Pancreas (tissue), 10 donors: ENCODE data around the gene CELF4. TPM values are rescaled to one million over a fixed set of nuclear protein-coding genes. Genes with fewer than 3 reads are reported as not detected.

Experiments used
- ATAC-seq, 4 donors: fragments of 200-7000 bp; cut with Tn5 transposase; one replicate each; pipeline versions ENCODE4 v1.8.0 to v1.9.1; 2020; ENCODE audit warnings: mild to moderate bottlenecking in 4 of 4, moderate library complexity in 4 of 4
- DNase-seq, 6 donors: peaks; one replicate each; pipeline ENCODE4 v3.0.0-alpha.2; 2020
- FAIRE-seq: peaks from 2 replicates; lab custom pipeline; 2012; peaks lifted over from hg19 to GRCh38; lab: Jason Lieb, UNC
- H3K27ac ChIP-seq, 4 donors: fragments of 200-600 bp; sonication (generic); 1 replicate in 3 of 4; 2 replicates in 1 of 4; pipeline versions ENCODE4 v1.5.0 to v1.8.0; 2020
- H3K27me3 ChIP-seq, 4 donors: fragments of 200-600 bp; one replicate each; pipeline ENCODE4 v1.8.0; 2021
- H3K36me3 ChIP-seq, 3 donors: fragments of 200-600 bp; sonication (generic) in 1 of 3; one replicate each; pipeline versions ENCODE4 v1.5.0 to v1.8.0; 2020 to 2021
- H3K4me1 ChIP-seq, 3 donors: fragments of 200-600 bp; one replicate each; pipeline ENCODE4 v1.8.0; 2021
- H3K4me3 ChIP-seq, 4 donors: fragments of 200-600 bp; sonication (generic) in 2 of 4; one replicate each; pipeline versions ENCODE4 v1.5.0 to v1.8.0; 2020 to 2021
- H3K9me3 ChIP-seq, 4 donors: fragments of 200-600 bp; one replicate each; pipeline ENCODE4 v1.8.0; 2021
- CTCF ChIP-seq, 4 donors: fragments of 200-600 bp; sonication (generic) in 3 of 4; IDR thresholded peaks; one replicate each; pipeline versions ENCODE4 v1.5.0 to v1.8.0; 2021; ENCODE audit warnings: antibody characterized with exemption in 4 of 4
- WGBS, 2 donors: extraction: QIAGEN DNeasy Blood & Tissue Kit; methylation state at CpG; one replicate each; pipeline ENCODE4 v1.1.7; 2013; 5-methylcytosine and 5-hydroxymethylcytosine counted together
- intact Hi-C, 3 donors: fragments of 100-400 bp; cut with DNase I; formaldehyde crosslinking; loops; one replicate each; pipeline versions ENCODE4 v1.11.1 to v1.14.2; 2022
- polyA plus RNA-seq, 2 donors: library from polyadenylated mRNA; stranded (reverse); fragments of 200-250 nt; gene quantifications; one replicate each; pipeline ENCODE4 v1.2.3, GENCODE V29; 2013
- total RNA-seq, 6 donors: library from RNA; stranded (reverse); fragmentation: NEBNext Ultra II Directional in 4 of 6; extraction: Animal tissue kit (Norgen Biotek cat#: 25700) in 4 of 6; gene quantifications; one replicate each; pipeline versions ENCODE4 v1.2.1 to v1.2.4, GENCODE V29; 2021 to 2023
- donor health status: healthy with polysubstance abuse.
- donor health status: DM: no; HTN: no; CAD: no; lungs with moderate emphysema.
- donor health status: DM: no; HTN: no; CAD: no.
- donor health status: control.
- donor health status: control.
- donor health status: Bipolar disorder and iron deficiency.
- donor health status: DM: yes; HTN: yes; CAD: no.
- donor health status: DM: no; HTN: no; CAD: no.
- donor health status: DM: no; HTN: no; CAD: no.
- donor health status: DM: yes; HTN: yes; CAD: no.

Gene CELF4
- total and polyA plus RNA-seq, 8 donors = 1.0 to 10.0 (median 2.8) TPM

GRCh38 chr18:37481491-37481890, 84.1 kb downstream of the CELF4 start:
- intact Hi-C loops = no loop called here
- Histone ChIP-seq H3K36me3 (no peaks in the 10 kb centered on the region), H3K27me3 (peaks cover 0 to 5% (median 0%) of the 10 kb centered on the region in 4 donors), H3K4me1 (no peaks in the 10 kb centered on the region), H3K9me3 (no peaks in the 10 kb centered on the region), H3K27ac (no peak overlapping the region), H3K4me3 (no peak overlapping the region)
- no peak for DNase-seq
- no peak for TF ChIP-seq CTCF (IDR thresholded peaks at IDR 0.05)
- WGBS, 2 donors = 43 to 59% methylated on average over 6 of the region's 6 CpGs
- FAIRE-seq = no peak
- ATAC-seq = no peak

DNA sequence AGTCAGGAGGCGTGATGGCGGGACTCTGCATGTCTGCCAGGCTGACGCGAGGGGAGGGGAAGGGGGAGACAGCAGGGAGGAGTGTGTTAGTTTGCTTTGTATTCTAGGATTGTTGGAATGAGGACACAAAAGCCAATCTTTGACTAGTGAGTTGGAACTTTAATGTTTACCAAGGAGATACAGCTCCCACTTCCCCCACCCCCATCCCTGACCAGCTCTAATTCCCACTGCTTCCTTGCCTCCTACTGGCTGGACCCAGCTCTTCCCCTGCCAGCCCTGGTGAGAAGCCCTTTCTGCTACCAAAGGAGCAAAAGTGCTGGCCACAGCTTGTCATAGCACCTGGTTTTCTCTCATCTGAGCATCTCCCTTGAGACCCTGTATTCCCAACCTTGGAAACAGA, 84.5 kb downstream of the CELF4 start:
- intact Hi-C loops = no loop called here

DNA sequence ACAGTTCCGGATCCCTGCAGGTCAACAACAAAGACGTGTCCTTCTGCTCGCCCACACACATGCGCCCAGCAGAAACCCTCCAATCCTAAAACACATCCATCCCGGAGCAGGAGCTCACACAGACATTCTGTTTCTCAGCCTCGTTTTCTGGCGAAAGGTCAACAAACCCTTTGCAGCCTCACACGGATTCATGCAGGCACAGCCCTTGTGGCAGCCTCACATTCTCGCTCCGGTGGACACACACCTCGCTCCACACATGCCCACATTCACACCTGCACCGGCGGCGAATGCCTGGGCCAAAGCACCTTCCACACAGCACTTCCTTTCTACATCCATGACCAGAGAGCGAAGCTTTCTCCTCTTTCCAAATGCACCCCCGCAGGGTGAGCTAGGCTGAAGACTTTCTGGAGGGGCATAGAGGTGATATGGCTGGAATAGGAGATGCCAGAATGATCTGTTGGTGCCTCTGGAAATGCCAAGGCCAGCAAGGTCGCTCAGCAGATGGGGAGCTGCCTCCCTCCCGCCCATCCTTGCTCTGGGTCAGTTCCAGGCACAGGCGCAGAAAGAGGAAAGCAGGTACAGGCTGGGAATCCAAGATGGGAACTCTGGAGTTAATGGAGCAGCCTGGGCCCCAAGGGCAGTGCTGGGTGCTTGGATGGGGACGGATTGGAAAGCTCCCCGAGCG, 88.8 kb downstream of the CELF4 start:
- ATAC-seq = peak in 1 of 4 donors; percentile 43
- intact Hi-C loops = no loop called here
- WGBS, 2 donors = 42 to 43% methylated on average over 22 of the region's 22 CpGs
- Histone ChIP-seq H3K27ac (no peak overlapping the region), H3K4me3 (no peak overlapping the region), H3K36me3 (no peaks in the 10 kb centered on the region), H3K4me1 (no peaks in the 10 kb centered on the region), H3K27me3 (no peaks in the 10 kb centered on the region), H3K9me3 (no peaks in the 10 kb centered on the region)
- no peak for FAIRE-seq
- DNase-seq = no peak
- no peak for TF ChIP-seq CTCF (IDR thresholded peaks at IDR 0.05)

More for the DNA sequence above, 84.5 kb downstream of the CELF4 start:
- no peak for DNase-seq
- H3K4me1 ChIP-seq = no peaks in the 10 kb centered on the region
- H3K36me3 ChIP-seq = no peaks in the 10 kb centered on the region
- H3K9me3 ChIP-seq = no peaks in the 10 kb centered on the region
- no peak for FAIRE-seq
- H3K27ac ChIP-seq = no peak overlapping the region
- 15 to 36% methylated on average over 4 of the region's 4 CpGs for WGBS, 2 donors
- TF ChIP-seq CTCF (IDR thresholded peaks at IDR 0.05) = no peak
- no peak for ATAC-seq
- H3K4me3 ChIP-seq = no peak overlapping the region
- H3K27me3 ChIP-seq = peaks cover 0 to 4% (median 0%) of the 10 kb centered on the region in 4 donors

- intact Hi-C loops = no loop called here
- FAIRE-seq (no peak), DNase-seq (no peak), ATAC-seq (peak in 2 of 4 donors; percentile 22 to 47)
- Histone ChIP-seq H3K27ac (no peak overlapping the region), H3K9me3 (no peaks in the 10 kb centered on the region), H3K27me3 (no peaks in the 10 kb centered on the region), H3K4me1 (no peaks in the 10 kb centered on the region), H3K36me3 (no peaks in the 10 kb centered on the region), H3K4me3 (no peak overlapping the region)
- peak in 2 of 4 donors; percentile 12 to 13 for TF ChIP-seq CTCF (IDR thresholded peaks at IDR 0.05)
- WGBS, 2 donors = 28 to 39% methylated on average over 6 of the region's 6 CpGs
Measured at GRCh38 chr18:37476182-37476581, 89.4 kb downstream of the CELF4 start.

DNA sequence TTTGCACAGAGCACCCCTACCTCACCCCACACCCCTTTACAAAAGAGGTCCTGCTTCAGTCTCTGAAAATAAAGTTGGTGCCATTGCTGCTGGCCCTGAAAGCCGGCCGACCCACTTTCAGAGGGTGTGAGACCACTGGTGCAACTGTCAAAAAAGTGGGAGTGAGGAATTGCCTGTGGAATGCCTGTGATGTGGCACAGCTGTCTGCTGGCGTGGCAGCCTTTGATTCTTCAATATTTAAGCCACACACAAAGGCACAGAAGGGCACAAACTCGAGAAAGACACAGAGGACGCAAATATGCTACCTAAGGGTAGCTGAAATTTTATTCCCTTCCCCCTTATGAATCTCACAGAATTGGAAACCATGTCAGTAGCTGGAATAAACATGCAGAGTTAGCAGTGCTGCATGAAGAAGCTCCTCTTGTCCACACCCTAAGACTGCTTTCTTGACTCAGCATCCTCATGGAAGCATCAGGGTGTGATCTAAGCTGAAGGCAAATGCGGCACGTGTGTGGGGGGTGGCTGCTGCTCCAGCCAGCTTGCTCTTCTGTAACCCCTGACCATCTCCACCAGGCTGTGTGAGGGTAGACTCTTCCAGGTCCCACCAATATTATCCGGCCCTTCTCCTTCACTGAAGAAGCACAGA, 92.3 kb downstream of the CELF4 start:
- WGBS, 2 donors = 46 to 49% methylated on average over 8 of the region's 8 CpGs
- TF ChIP-seq CTCF (IDR thresholded peaks at IDR 0.05) = no peak
- ATAC-seq (no peak), DNase-seq (no peak), FAIRE-seq (no peak)
- Histone ChIP-seq H3K36me3 (no peaks in the 10 kb centered on the region), H3K9me3 (no peaks in the 10 kb centered on the region), H3K27me3 (no peaks in the 10 kb centered on the region), H3K4me3 (no peak overlapping the region), H3K27ac (no peak overlapping the region), H3K4me1 (no peaks in the 10 kb centered on the region)
- intact Hi-C loops = no loop called here
